ENCODE data around the gene ADORA2B. TPM values are rescaled to one million over a fixed set of nuclear protein-coding genes. Genes with fewer than 3 reads are reported as not detected.
A peak's percentile ranks its signal among the peaks of the same experiment; 100 is the strongest.

Gene ADORA2B
- polyA plus RNA-seq, 1 of the 3 experiments (the other 2 are of a cell fraction): 12.6 TPM

DNA sequence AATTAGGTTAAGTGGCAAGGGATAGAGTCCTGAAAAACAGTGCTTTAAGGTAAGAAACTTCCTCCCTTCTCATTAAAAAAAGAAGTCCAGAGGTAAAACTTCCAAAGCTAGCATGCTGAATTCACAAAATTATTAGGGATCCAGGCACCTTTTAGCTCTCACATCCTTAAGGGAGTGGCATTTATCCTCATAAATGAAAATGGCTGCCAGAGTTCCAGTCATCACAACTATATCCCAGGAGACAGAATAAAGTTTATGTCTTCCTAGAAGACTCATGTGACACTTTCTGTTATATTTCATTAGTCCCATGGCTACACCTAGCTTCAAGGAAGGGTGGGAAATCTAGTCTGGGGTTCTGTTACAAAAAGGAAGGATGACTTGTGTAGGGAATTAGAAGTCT, 23.3 kb upstream of the ADORA2B start:
- DNase-seq: no peak
- Histone ChIP-seq H3F3A (replicated peaks; ENCODE audit: insufficient read depth) (peaks cover 3% of the 10 kb centered on the region), H3K27me3 (ENCODE audit: insufficient read depth) (no peaks in the 10 kb centered on the region), H3K4me1 (ENCODE audit: control insufficient read depth in 1 of 2, insufficient read depth in 2 of 2, low read depth in 1 of 2, low read length in 1 of 2) (peaks cover 0 to 15% of the 10 kb centered on the region in 2 experiments; a peak in 1 of 4 replicates), H3K36me3 (replicated peaks in 1 of 2; ENCODE audit: control insufficient read depth in 1 of 2, insufficient read depth in 2 of 2, low read length in 1 of 2) (no peaks in the 10 kb centered on the region), H3K9me3 (no peaks in the 10 kb centered on the region), H3K9ac (no peak overlapping the region), H3K9me2 (no peaks in the 10 kb centered on the region), H4K20me1 (ENCODE audit: insufficient read depth) (no peaks in the 10 kb centered on the region), H3K27ac (ENCODE audit: low read depth in 2 of 2, low read length in 1 of 2) (peak overlapping the region in 1 of 2 experiments; percentile 55; a peak in 1 of 4 replicates), H3K79me2 (ENCODE audit: insufficient read depth) (no peaks in the 10 kb centered on the region), H3K4me3 (ENCODE audit: low read depth in 2 of 2, low read length in 1 of 2) (no peak overlapping the region), H2AFZ (ENCODE audit: low read depth) (no peak overlapping the region), H3K4me2 (no peak overlapping the region)
- TF ChIP-seq FOSL2 (IDR thresholded peaks at IDR 0.05; ENCODE audit: borderline replicate concordance, low read depth): no peak
- TF ChIP-seq, protein P1, sequence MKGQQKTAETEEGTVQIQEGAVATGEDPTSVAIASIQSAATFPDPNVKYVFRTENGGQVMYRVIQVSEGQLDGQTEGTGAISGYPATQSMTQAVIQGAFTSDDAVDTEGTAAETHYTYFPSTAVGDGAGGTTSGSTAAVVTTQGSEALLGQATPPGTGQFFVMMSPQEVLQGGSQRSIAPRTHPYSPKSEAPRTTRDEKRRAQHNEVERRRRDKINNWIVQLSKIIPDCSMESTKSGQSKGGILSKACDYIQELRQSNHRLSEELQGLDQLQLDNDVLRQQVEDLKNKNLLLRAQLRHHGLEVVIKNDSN (IDR thresholded peaks at IDR 0.05; ENCODE audit: borderline replicate concordance, low read depth): no peak
- TF ChIP-seq RCOR1 (IDR thresholded peaks at IDR 0.05; ENCODE audit: low read length): no peak
- no peak for TF ChIP-seq YY1 (IDR thresholded peaks at IDR 0.05; ENCODE audit: low read depth)
- TF ChIP-seq TAF1 (IDR thresholded peaks at IDR 0.05; ENCODE audit: borderline replicate concordance, low read depth, low read length): no peak
- TF ChIP-seq SMC3 (IDR thresholded peaks at IDR 0.05; ENCODE audit: low read depth, low read length): no peak
- TF ChIP-seq, protein P2, sequence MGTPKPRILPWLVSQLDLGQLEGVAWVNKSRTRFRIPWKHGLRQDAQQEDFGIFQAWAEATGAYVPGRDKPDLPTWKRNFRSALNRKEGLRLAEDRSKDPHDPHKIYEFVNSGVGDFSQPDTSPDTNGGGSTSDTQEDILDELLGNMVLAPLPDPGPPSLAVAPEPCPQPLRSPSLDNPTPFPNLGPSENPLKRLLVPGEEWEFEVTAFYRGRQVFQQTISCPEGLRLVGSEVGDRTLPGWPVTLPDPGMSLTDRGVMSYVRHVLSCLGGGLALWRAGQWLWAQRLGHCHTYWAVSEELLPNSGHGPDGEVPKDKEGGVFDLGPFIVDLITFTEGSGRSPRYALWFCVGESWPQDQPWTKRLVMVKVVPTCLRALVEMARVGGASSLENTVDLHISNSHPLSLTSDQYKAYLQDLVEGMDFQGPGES (IDR thresholded peaks at IDR 0.05; ENCODE audit: low read depth, low read length): no peak
- no peak for TF ChIP-seq TEAD4 (IDR thresholded peaks at IDR 0.05; ENCODE audit: borderline replicate concordance, insufficient read depth)
- TF ChIP-seq, protein P3, sequence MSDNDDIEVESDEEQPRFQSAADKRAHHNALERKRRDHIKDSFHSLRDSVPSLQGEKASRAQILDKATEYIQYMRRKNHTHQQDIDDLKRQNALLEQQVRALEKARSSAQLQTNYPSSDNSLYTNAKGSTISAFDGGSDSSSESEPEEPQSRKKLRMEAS (IDR thresholded peaks at IDR 0.05; ENCODE audit: low read depth): no peak
- TF ChIP-seq, protein P4, sequence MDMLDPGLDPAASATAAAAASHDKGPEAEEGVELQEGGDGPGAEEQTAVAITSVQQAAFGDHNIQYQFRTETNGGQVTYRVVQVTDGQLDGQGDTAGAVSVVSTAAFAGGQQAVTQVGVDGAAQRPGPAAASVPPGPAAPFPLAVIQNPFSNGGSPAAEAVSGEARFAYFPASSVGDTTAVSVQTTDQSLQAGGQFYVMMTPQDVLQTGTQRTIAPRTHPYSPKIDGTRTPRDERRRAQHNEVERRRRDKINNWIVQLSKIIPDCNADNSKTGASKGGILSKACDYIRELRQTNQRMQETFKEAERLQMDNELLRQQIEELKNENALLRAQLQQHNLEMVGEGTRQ (IDR thresholded peaks at IDR 0.05; ENCODE audit: borderline replicate concordance, low read depth, low read length): no peak
- no peak for TF ChIP-seq EP300 (IDR thresholded peaks at IDR 0.05; ENCODE audit: borderline replicate concordance in 1 of 2, low read depth in 1 of 2, low read length in 1 of 2)
- no peak for TF ChIP-seq SIN3A (IDR thresholded peaks at IDR 0.05; ENCODE audit: borderline replicate concordance, low read depth, low read length)
- no peak for TF ChIP-seq NFIC (IDR thresholded peaks at IDR 0.05; ENCODE audit: borderline replicate concordance)
- TF ChIP-seq MXI1 (IDR thresholded peaks at IDR 0.05; ENCODE audit: low read depth, low read length): no peak
- TF ChIP-seq, protein P5, sequence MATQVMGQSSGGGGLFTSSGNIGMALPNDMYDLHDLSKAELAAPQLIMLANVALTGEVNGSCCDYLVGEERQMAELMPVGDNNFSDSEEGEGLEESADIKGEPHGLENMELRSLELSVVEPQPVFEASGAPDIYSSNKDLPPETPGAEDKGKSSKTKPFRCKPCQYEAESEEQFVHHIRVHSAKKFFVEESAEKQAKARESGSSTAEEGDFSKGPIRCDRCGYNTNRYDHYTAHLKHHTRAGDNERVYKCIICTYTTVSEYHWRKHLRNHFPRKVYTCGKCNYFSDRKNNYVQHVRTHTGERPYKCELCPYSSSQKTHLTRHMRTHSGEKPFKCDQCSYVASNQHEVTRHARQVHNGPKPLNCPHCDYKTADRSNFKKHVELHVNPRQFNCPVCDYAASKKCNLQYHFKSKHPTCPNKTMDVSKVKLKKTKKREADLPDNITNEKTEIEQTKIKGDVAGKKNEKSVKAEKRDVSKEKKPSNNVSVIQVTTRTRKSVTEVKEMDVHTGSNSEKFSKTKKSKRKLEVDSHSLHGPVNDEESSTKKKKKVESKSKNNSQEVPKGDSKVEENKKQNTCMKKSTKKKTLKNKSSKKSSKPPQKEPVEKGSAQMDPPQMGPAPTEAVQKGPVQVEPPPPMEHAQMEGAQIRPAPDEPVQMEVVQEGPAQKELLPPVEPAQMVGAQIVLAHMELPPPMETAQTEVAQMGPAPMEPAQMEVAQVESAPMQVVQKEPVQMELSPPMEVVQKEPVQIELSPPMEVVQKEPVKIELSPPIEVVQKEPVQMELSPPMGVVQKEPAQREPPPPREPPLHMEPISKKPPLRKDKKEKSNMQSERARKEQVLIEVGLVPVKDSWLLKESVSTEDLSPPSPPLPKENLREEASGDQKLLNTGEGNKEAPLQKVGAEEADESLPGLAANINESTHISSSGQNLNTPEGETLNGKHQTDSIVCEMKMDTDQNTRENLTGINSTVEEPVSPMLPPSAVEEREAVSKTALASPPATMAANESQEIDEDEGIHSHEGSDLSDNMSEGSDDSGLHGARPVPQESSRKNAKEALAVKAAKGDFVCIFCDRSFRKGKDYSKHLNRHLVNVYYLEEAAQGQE (IDR thresholded peaks at IDR 0.05; ENCODE audit: low read depth, low read length): no peak
- TF ChIP-seq EZH2phosphoT487 (IDR thresholded peaks at IDR 0.05; ENCODE audit: borderline replicate concordance, low read depth): no peak
- TF ChIP-seq ELF1 (IDR thresholded peaks at IDR 0.05): no peak
- TF ChIP-seq GATA2 (CRISPR knock-in tag; IDR thresholded peaks at IDR 0.05): no peak
- CTCF ChIA-PET: no interaction called here
- POLR2A ChIA-PET: no interaction called here
